Esophagus muscularis mucosa (tissue), 3 donors: ENCODE data around the gene MREG.

ENCODE experiments used
- POLR2A ChIP-seq: fragments of 450-650 bp; IDR thresholded peaks from one replicate; pipeline ENCODE4 v1.6.1; 2017; ENCODE audit warnings: antibody characterized with exemption, moderate library complexity, mild to moderate bottlenecking, low read depth
- POLR2AphosphoS5 ChIP-seq, 2 donors: sonication (generic); formaldehyde crosslinking; IDR thresholded peaks; one replicate each; pipeline ENCODE4 v1.6.1; 2017; ENCODE audit warnings: antibody characterized with exemption in 2 of 2
- TF ChIP-seq, protein P1 (sequence below), 3 experiments: fragments of 200-600 bp in 2 of 3; fragments of 450-650 bp in 1 of 3; sonication (generic) in 2 of 3; IDR thresholded peaks; one replicate each; pipeline ENCODE4 v1.5.1; 2017 to 2019; ENCODE audit warnings: antibody characterized with exemption in 3 of 3, mild to moderate bottlenecking in 2 of 3, moderate library complexity in 1 of 3

DNA sequence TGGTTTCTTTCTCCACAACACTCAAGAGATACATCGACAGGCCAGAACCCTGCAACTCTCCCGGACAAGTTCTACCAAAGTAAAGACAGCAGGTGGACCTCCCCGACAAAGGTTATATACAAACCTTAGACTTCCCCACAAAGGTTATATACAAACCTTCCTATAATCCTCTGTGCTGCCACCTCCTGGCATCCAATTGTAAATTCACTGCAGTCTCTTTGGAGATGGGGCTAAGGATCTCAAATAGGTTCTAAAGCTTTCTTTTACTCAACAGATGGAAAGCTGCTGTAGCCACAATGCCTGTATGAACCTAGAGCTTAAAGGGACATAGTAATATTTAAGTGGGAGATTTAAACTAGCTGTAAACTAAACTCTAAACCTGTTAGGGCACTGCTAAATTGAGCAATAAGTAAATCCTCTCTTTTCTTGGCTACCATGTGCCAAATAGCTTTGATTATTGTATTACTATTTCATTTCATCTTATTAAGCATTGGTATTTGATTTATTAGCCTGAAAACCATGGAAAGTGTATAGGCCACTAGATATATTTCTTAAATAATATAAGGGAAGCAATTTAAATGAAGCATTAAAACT, 9.8 kb upstream of the MREG start:
- TF ChIP-seq, protein P1, sequence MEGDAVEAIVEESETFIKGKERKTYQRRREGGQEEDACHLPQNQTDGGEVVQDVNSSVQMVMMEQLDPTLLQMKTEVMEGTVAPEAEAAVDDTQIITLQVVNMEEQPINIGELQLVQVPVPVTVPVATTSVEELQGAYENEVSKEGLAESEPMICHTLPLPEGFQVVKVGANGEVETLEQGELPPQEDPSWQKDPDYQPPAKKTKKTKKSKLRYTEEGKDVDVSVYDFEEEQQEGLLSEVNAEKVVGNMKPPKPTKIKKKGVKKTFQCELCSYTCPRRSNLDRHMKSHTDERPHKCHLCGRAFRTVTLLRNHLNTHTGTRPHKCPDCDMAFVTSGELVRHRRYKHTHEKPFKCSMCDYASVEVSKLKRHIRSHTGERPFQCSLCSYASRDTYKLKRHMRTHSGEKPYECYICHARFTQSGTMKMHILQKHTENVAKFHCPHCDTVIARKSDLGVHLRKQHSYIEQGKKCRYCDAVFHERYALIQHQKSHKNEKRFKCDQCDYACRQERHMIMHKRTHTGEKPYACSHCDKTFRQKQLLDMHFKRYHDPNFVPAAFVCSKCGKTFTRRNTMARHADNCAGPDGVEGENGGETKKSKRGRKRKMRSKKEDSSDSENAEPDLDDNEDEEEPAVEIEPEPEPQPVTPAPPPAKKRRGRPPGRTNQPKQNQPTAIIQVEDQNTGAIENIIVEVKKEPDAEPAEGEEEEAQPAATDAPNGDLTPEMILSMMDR (IDR thresholded peaks at IDR 0.05), result peak; percentile 30 to 50 (median 35)
- no peak for TF ChIP-seq POLR2A
- no peak for TF ChIP-seq POLR2AphosphoS5 (IDR thresholded peaks at IDR 0.05)
